B cell (primary cell): ENCODE results near the gene BARX1. TPM values are rescaled to one million over a fixed set of nuclear protein-coding genes. Genes with fewer than 3 reads are reported as not detected.

ENCODE experiments used
- ATAC-seq: fragments of 200-7000 bp; cut with Tn5 transposase; one replicate; pipeline ENCODE4 v1.10.0; 2021; ENCODE audit warnings: low read depth, mild to moderate bottlenecking, moderate number of reproducible peaks, moderate library complexity
- CTCF ChIA-PET: fragments of 350-600 bp; sonication (Branson Sonifier 250); formaldehyde crosslinking; loops from one replicate; lab custom pipeline; 2021; ENCODE audit warnings: antibody characterized with exemption, inconsistent platforms; lab: Charles Lee
- POLR2A ChIA-PET: fragments of 350-600 bp; sonication (Branson Sonifier 250); formaldehyde crosslinking; loops from one replicate; lab custom pipeline; 2021; ENCODE audit warnings: antibody characterized with exemption; lab: Charles Lee
- DNase-seq: peaks from one replicate; pipeline ENCODE4 v3.0.0; 2013
- H2AFZ ChIP-seq: 2 replicates; pipeline ENCODE4 v1.6.1; 2012; ENCODE audit warnings: mild to moderate bottlenecking, low read depth, low read length; ENCODE audit not compliant: insufficient read depth, poor library complexity, severe bottlenecking
- H3K27ac ChIP-seq, 2 donors: 1 replicate in 1 of 2; 2 replicates in 1 of 2; pipeline ENCODE4 v1.5.1; 2012 to 2013; ENCODE audit warnings: low read length in 2 of 2, mild to moderate bottlenecking in 2 of 2, moderate library complexity in 1 of 2
- H3K27me3 ChIP-seq, 4 experiments: fragments of 200-600 bp in 1 of 4; sonication (generic) in 1 of 4; replicated peaks in 1 of 4; 1 replicate in 2 of 4; 2 replicates in 2 of 4; pipeline versions ENCODE4 v1.6.1 to v1.7.0; 2013 to 2016; ENCODE audit warnings: low read length in 3 of 4, mild to moderate bottlenecking in 2 of 4, mixed read lengths in 1 of 4, moderate library complexity in 1 of 4; ENCODE audit not compliant: insufficient read depth in 4 of 4, control insufficient read depth in 3 of 4; ENCODE audit errors: control extremely low read depth in 1 of 4
- H3K36me3 ChIP-seq, 2 experiments: replicated peaks in 1 of 2; 1 replicate in 1 of 2; 2 replicates in 1 of 2; pipeline versions ENCODE4 v1.6.1 to v1.7.1; 2013; ENCODE audit warnings: low read length in 1 of 2; ENCODE audit not compliant: insufficient read depth in 2 of 2, control insufficient read depth in 1 of 2; ENCODE audit errors: control extremely low read depth in 1 of 2, extremely low read depth in 1 of 2
- H3K4me1 ChIP-seq, 2 donors: fragments of 200-600 bp in 1 of 2; sonication (generic) in 1 of 2; 1 replicate in 1 of 2; 2 replicates in 1 of 2; pipeline versions ENCODE4 v1.5.1 to v1.6.1; 2013 to 2017; ENCODE audit warnings: low read length in 2 of 2; ENCODE audit not compliant: control insufficient read depth in 2 of 2, insufficient read depth in 2 of 2
- H3K4me2 ChIP-seq: replicated peaks from 2 replicates; pipeline ENCODE3; 2012; ENCODE audit warnings: mild to moderate bottlenecking, low read depth, low read length; ENCODE audit not compliant: poor library complexity, severe bottlenecking
- H3K4me3 ChIP-seq, 5 experiments: fragments of 200-600 bp in 1 of 5; sonication (generic) in 1 of 5; 1 replicate in 3 of 5; 2 replicates in 2 of 5; pipeline versions ENCODE4 v1.5.1 to v1.7.0; 2011 to 2016; ENCODE audit warnings: low read length in 4 of 5, mild to moderate bottlenecking in 4 of 5, low read depth in 2 of 5, control low read depth in 1 of 5, moderate library complexity in 1 of 5; ENCODE audit not compliant: insufficient read depth in 1 of 5; ENCODE audit errors: control extremely low read depth in 1 of 5, extremely low read depth in 1 of 5
- H3K79me2 ChIP-seq: fragments of 200-600 bp; sonication (generic); one replicate; pipeline ENCODE4 v1.6.0; 2016; ENCODE audit warnings: low read length; ENCODE audit not compliant: control insufficient read depth, insufficient read depth
- H3K9ac ChIP-seq: fragments of 200-600 bp; sonication (generic); 2 replicates; pipeline ENCODE4 v1.6.1; 2017; ENCODE audit warnings: mild to moderate bottlenecking, low read length, moderate library complexity
- H3K9me3 ChIP-seq, 3 donors: one replicate each; pipeline versions ENCODE4 v1.6.1 to v1.7.1; 2013; ENCODE audit warnings: low read length in 2 of 3; ENCODE audit not compliant: control insufficient read depth in 2 of 3, insufficient read depth in 1 of 3; ENCODE audit errors: control extremely low read depth in 1 of 3
- H4K20me1 ChIP-seq: 2 replicates; pipeline ENCODE4 v1.6.0; 2012; ENCODE audit warnings: mild to moderate bottlenecking, low read length; ENCODE audit not compliant: insufficient read depth, control insufficient read depth, poor library complexity, severe bottlenecking
- H3K27ac Mint-ChIP-seq: one replicate; pipeline ENCODE4 v1.8.0; 2021; ENCODE audit warnings: mixed read lengths
- H3K27me3 Mint-ChIP-seq: one replicate; pipeline ENCODE4 v1.8.0; 2021; ENCODE audit warnings: mixed read lengths
- H3K4me1 Mint-ChIP-seq: one replicate; pipeline ENCODE4 v1.8.0; 2021; ENCODE audit warnings: mixed read lengths
- H3K4me3 Mint-ChIP-seq: one replicate; pipeline ENCODE4 v1.8.0; 2021; ENCODE audit warnings: mixed read lengths
- H3K9me3 Mint-ChIP-seq: one replicate; pipeline ENCODE4 v1.8.0; 2022; ENCODE audit warnings: mixed read lengths; ENCODE audit not compliant: insufficient read depth
- EZH2 ChIP-seq: IDR thresholded peaks from 2 replicates; pipeline ENCODE4 v1.6.1; 2012; ENCODE audit warnings: borderline replicate concordance, low read depth, mild to moderate bottlenecking, moderate library complexity, low read length; ENCODE audit not compliant: insufficient read depth, poor library complexity, severe bottlenecking
- WGBS: methylation state at CpG from one replicate; pipeline ENCODE4 v1.1.5; 2013; ENCODE audit warnings: missing lambda C conversion rate; ENCODE audit not compliant: insufficient coverage; 5-methylcytosine and 5-hydroxymethylcytosine counted together
- intact Hi-C: fragments of 100-400 bp; cut with micrococcal nuclease; formaldehyde crosslinking; loops from one replicate; pipeline ENCODE4 v1.10.0; 2022
- polyA plus RNA-seq: library from polyadenylated mRNA; depleted of rRNA; stranded (reverse); fragments of >200 nt; gene quantifications from 2 replicates; pipeline ENCODE4 v1.2.3, GENCODE V29; 2012
- total RNA-seq, 2 donors: library from RNA; stranded (reverse); fragments of 120-200 nt in 1 of 2; gene quantifications; 1 replicate in 1 of 2; 2 replicates in 1 of 2; pipeline versions ENCODE4 v1.2.3 to v1.2.4, GENCODE V29; 2013 to 2022
- TF ChIP-seq, protein P1 (sequence below): fragments of 200-600 bp; IDR thresholded peaks from one replicate; pipeline ENCODE4 v1.8.0; 2022; ENCODE audit warnings: antibody characterized with exemption, mild to moderate bottlenecking

Gene BARX1
- total and polyA plus RNA-seq, 2 donors (not counting 1 experiment from before 2014, with no cell fraction given) = not detected

DNA sequence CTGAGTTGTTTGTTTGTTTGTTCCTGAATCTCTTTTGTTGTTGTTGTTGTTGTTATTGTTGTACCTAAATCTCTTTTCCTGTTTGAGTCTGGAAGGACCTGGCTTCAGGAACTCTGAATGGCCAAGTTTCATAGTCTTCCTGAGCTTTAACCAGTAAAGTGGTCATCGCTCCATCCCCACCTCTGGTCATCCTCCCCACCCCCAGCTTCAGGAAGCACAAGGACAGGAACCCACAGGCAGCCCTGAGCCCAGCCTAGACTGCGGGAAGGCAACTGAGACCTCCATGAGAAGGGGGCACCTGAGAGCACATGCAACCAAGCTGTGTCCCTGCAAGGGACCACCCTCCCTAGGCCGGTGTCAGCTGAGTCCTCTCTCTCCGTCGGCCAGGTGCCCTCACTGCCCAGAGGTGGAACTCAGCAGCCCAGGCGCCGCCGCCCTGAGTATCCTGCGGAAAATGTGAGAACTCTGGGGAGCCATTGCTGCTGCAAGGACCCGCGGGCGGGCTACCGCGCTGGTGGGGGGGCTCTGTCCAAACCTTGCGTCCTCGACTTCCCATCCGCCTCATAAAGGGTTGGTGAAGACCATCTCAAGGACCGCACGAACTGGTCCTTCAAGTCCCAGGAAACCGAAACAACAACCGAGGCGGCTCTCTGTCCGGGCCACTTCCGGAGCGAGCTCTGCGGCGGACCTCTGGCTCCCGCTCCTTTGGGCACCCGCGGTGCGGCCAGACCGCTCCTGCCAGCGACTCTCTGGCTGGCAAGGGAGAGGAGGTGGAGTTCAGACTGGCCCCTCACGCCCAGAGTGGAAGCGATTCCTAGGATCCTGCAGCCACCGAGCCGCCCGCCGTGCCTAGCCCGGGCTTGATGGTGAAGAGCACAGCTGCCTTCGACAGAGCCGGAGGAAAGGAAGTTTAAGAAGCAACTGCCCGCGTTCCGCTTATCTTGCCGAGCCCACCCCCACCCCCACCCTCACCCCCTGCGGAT lies 4.2 kb downstream of the BARX1 start:
- Histone ChIP-seq H3K9me3 (peaks cover 0 to 58% (median under 1%) of the 10 kb centered on the region in 3 donors), H3K9ac (peak overlapping the region; percentile 67), H2AFZ (peak overlapping the region; percentile 52), H3K36me3 (no peaks in the 10 kb centered on the region), H3K27me3 (peaks cover 0 to 92% (median 75%) of the 10 kb centered on the region in 4 experiments), H3K4me2 (peak overlapping the region; percentile 94), H3K27ac (no peak overlapping the region), H3K4me3 (peak overlapping the region; percentile 11 to 61 (median 45)), H3K4me1 (peaks cover 62 to 76% of the 10 kb centered on the region in 2 donors), H4K20me1 (no peaks in the 10 kb centered on the region), H3K79me2 (no peaks in the 10 kb centered on the region)
- peak overlapping the region; percentile 76 for H3K4me3 Mint-ChIP-seq
- ChIA-PET POLR2A (no interaction called here), CTCF (interaction anchor here (1.0 to 3.6 kb wide), 2 partner anchors 11 to 13 kb away, joined by 3 to 14 read pairs; no protein-coding TSS in a partner anchor)
- H3K27ac Mint-ChIP-seq = no peak overlapping the region
- H3K9me3 Mint-ChIP-seq = no peaks in the 10 kb centered on the region
- peaks cover 54% of the 10 kb centered on the region for H3K4me1 Mint-ChIP-seq
- peak; percentile 50 for TF ChIP-seq EZH2
- TF ChIP-seq, protein P1, sequence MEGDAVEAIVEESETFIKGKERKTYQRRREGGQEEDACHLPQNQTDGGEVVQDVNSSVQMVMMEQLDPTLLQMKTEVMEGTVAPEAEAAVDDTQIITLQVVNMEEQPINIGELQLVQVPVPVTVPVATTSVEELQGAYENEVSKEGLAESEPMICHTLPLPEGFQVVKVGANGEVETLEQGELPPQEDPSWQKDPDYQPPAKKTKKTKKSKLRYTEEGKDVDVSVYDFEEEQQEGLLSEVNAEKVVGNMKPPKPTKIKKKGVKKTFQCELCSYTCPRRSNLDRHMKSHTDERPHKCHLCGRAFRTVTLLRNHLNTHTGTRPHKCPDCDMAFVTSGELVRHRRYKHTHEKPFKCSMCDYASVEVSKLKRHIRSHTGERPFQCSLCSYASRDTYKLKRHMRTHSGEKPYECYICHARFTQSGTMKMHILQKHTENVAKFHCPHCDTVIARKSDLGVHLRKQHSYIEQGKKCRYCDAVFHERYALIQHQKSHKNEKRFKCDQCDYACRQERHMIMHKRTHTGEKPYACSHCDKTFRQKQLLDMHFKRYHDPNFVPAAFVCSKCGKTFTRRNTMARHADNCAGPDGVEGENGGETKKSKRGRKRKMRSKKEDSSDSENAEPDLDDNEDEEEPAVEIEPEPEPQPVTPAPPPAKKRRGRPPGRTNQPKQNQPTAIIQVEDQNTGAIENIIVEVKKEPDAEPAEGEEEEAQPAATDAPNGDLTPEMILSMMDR = no peak
- peaks cover 65% of the 10 kb centered on the region for H3K27me3 Mint-ChIP-seq
- peak; percentile 50 for DNase-seq
- no peak for ATAC-seq
- WGBS = 7% methylated on average over 39 of the region's 47 CpGs
- intact Hi-C loops = loop anchor here (5.0 kb wide), 1 partner anchor 264 kb away; no protein-coding TSS in a partner anchor
